CD14-positive monocyte (primary cell): ENCODE measurements around the gene OR52N4. TPM values are rescaled to one million over a fixed set of nuclear protein-coding genes. Genes with fewer than 3 reads are reported as not detected.

Source experiments
- DNase-seq, 3 donors: peaks; one replicate each; pipeline ENCODE4 v3.0.0-alpha.2; 2011 to 2022
- H2AFZ ChIP-seq: 2 replicates; pipeline ENCODE4 v1.6.0; 2012; ENCODE audit warnings: mild to moderate bottlenecking, low read depth, low read length, inconsistent platforms; ENCODE audit not compliant: insufficient read depth, poor library complexity, severe bottlenecking
- H3K27ac ChIP-seq, 2 donors: 1 replicate in 1 of 2; 2 replicates in 1 of 2; pipeline ENCODE4 v1.5.1; 2012 to 2013; ENCODE audit warnings: low read length in 2 of 2, control low read depth in 1 of 2, inconsistent platforms in 1 of 2, low read depth in 1 of 2, mild to moderate bottlenecking in 1 of 2
- H3K27me3 ChIP-seq, 2 donors: one replicate each; pipeline versions ENCODE4 v1.6.0 to v1.6.1; 2011 to 2013; ENCODE audit warnings: low read length in 2 of 2; ENCODE audit not compliant: control insufficient read depth in 2 of 2, insufficient read depth in 2 of 2
- H3K36me3 ChIP-seq, 2 donors: replicated peaks in 1 of 2; 1 replicate in 1 of 2; 2 replicates in 1 of 2; pipeline versions ENCODE4 v1.5.1 to v1.6.1; 2012 to 2013; ENCODE audit warnings: low read length in 2 of 2, control low read depth in 1 of 2, inconsistent platforms in 1 of 2, mild to moderate bottlenecking in 1 of 2; ENCODE audit not compliant: insufficient read depth in 2 of 2, control insufficient read depth in 1 of 2
- H3K4me1 ChIP-seq, 2 donors: 1 replicate in 1 of 2; 2 replicates in 1 of 2; pipeline versions ENCODE4 v1.5.1 to v1.6.1; 2012 to 2013; ENCODE audit warnings: low read length in 2 of 2, control low read depth in 1 of 2, inconsistent platforms in 1 of 2, mild to moderate bottlenecking in 1 of 2, moderate library complexity in 1 of 2; ENCODE audit not compliant: insufficient read depth in 2 of 2, control insufficient read depth in 1 of 2
- H3K4me2 ChIP-seq: replicated peaks from 2 replicates; pipeline ENCODE3; 2012; ENCODE audit warnings: low read length, moderate library complexity, mild to moderate bottlenecking; ENCODE audit not compliant: poor library complexity, severe bottlenecking; ENCODE audit errors: extremely low read depth
- H3K4me3 ChIP-seq, 3 experiments: fragments of 200-600 bp in 1 of 3; sonication (generic) in 1 of 3; replicated peaks in 1 of 3; 1 replicate in 2 of 3; 2 replicates in 1 of 3; pipeline ENCODE4 v1.5.1; 2011 to 2013; ENCODE audit warnings: low read length in 3 of 3, mild to moderate bottlenecking in 3 of 3, control low read depth in 2 of 3, low read depth in 2 of 3, inconsistent platforms in 1 of 3, moderate library complexity in 1 of 3
- H3K79me2 ChIP-seq: 2 replicates; pipeline ENCODE4 v1.6.0; 2012; ENCODE audit warnings: mild to moderate bottlenecking, control low read depth, inconsistent platforms, low read length, moderate library complexity; ENCODE audit not compliant: insufficient read depth
- H3K9ac ChIP-seq: 2 replicates; pipeline ENCODE4 v1.6.0; 2017; ENCODE audit warnings: low read length, mild to moderate bottlenecking; ENCODE audit not compliant: insufficient read depth, poor library complexity, severe bottlenecking
- H3K9me3 ChIP-seq, 2 donors: replicated peaks in 1 of 2; 1 replicate in 1 of 2; 2 replicates in 1 of 2; pipeline versions ENCODE4 v1.5.1 to v1.6.1; 2012 to 2013; ENCODE audit warnings: low read length in 2 of 2, control low read depth in 1 of 2; ENCODE audit not compliant: control insufficient read depth in 1 of 2, insufficient read depth in 1 of 2
- H4K20me1 ChIP-seq: 2 replicates; pipeline ENCODE4 v1.6.0; 2012; ENCODE audit warnings: mild to moderate bottlenecking, low read length, control low read depth, moderate library complexity; ENCODE audit not compliant: insufficient read depth
- H3K27ac Mint-ChIP-seq, 7 donors: one replicate each; pipeline ENCODE4 v1.8.0; 2020; ENCODE audit warnings: mild to moderate bottlenecking in 7 of 7, mixed read lengths in 7 of 7, moderate library complexity in 6 of 7, inconsistent platforms in 2 of 7
- H3K27me3 Mint-ChIP-seq, 3 donors: one replicate each; pipeline ENCODE4 v1.8.0; 2021 to 2022; ENCODE audit warnings: low read depth in 3 of 3, mild to moderate bottlenecking in 3 of 3, mixed read lengths in 3 of 3, moderate library complexity in 3 of 3, inconsistent platforms in 1 of 3
- H3K36me3 Mint-ChIP-seq, 2 donors: one replicate each; pipeline ENCODE4 v1.8.0; 2020; ENCODE audit warnings: mixed read lengths in 2 of 2, inconsistent platforms in 1 of 2, mild to moderate bottlenecking in 1 of 2
- H3K4me1 Mint-ChIP-seq: one replicate; pipeline ENCODE4 v1.8.0; 2020; ENCODE audit warnings: mild to moderate bottlenecking, mixed read lengths
- H3K4me3 Mint-ChIP-seq, 2 donors: one replicate each; pipeline ENCODE4 v1.8.0; 2020; ENCODE audit warnings: mild to moderate bottlenecking in 2 of 2, mixed read lengths in 2 of 2, moderate library complexity in 1 of 2
- H3K9me3 Mint-ChIP-seq, 7 donors: one replicate each; pipeline ENCODE4 v1.8.0; 2020 to 2022; ENCODE audit warnings: mixed read lengths in 7 of 7, mild to moderate bottlenecking in 6 of 7, moderate library complexity in 6 of 7, inconsistent platforms in 2 of 7
- CTCF ChIP-seq: fragments of 200-600 bp; IDR thresholded peaks from one replicate; pipeline ENCODE4 v1.8.0; 2022; ENCODE audit warnings: antibody characterized with exemption, mild to moderate bottlenecking
- WGBS: methylation state at CpG from one replicate; pipeline ENCODE4 v1.1.5; 2013; ENCODE audit warnings: missing lambda C conversion rate; ENCODE audit not compliant: insufficient coverage; 5-methylcytosine and 5-hydroxymethylcytosine counted together
- intact Hi-C, 2 donors: fragments of 100-400 bp; cut with micrococcal nuclease; formaldehyde crosslinking; loops; one replicate each; pipeline versions ENCODE4 v1.15.0 to v1.15.1; 2023
- polyA plus RNA-seq, 3 donors: library from polyadenylated mRNA; depleted of rRNA in 1 of 3; unstranded in 2 of 3; stranded (reverse) in 1 of 3; fragments of 300-500 nt in 2 of 3; fragments of >200 nt in 1 of 3; fragmentation: Illumina TruSeq in 2 of 3; gene quantifications; 1 replicate in 2 of 3; 2 replicates in 1 of 3; pipeline ENCODE4 v1.2.3, GENCODE V29; 2012 to 2021

OR52N4 gene
- polyA plus RNA-seq, 3 donors, result 0.24 to 0.31 TPM; not detected in 1

GRCh38 chr11:5736396-5736795, 17.6 kb upstream of the OR52N4 start, which contains the start of gene OR56B1:
Gene OR56B1 (plus strand): TSS chr11:5736448. CDS start chr11:5736517, 69 bp downstream.
- no peaks in the 10 kb centered on the region for H3K36me3 Mint-ChIP-seq
- Histone ChIP-seq H3K27ac (no peak within 1 kb of the TSS), H3K27me3 (no peaks in the 10 kb centered on the region), H3K4me3 (no peak within 1 kb of the TSS), H3K79me2 (no peaks in the 10 kb centered on the region), H3K9me3 (no peaks in the 10 kb centered on the region), H3K36me3 (no peaks in the 10 kb centered on the region), H2AFZ (no peak within 1 kb of the TSS), H3K9ac (no peak within 1 kb of the TSS), H4K20me1 (no peaks in the 10 kb centered on the region), H3K4me1 (no peaks in the 10 kb centered on the region), H3K4me2 (no peak within 1 kb of the TSS)
- WGBS, result 100% methylated on average over 1 of the region's 1 CpG
- no peaks in the 10 kb centered on the region for H3K4me1 Mint-ChIP-seq
- no peak for TF ChIP-seq CTCF
- intact Hi-C loops, result no loop called here
- no peak within 1 kb of the TSS for H3K4me3 Mint-ChIP-seq
- no peaks in the 10 kb centered on the region for H3K27me3 Mint-ChIP-seq
- H3K27ac Mint-ChIP-seq, result no peak within 1 kb of the TSS
- DNase-seq, result no peak
- H3K9me3 Mint-ChIP-seq, result peaks cover 0 to 7% (median 5%) of the 10 kb centered on the region in 7 donors

- no peaks in the 10 kb centered on the region for H3K27me3 ChIP-seq
- H3K9me3 Mint-ChIP-seq, result peaks cover 0 to 12% (median 9%) of the 10 kb centered on the region in 7 donors
These were observed 17.0 kb upstream of the OR52N4 start for GRCh38 chr11:5737091-5737490.

More at GRCh38 chr11:5737091-5737490, 17.0 kb upstream of the OR52N4 start:
- TF ChIP-seq CTCF, result no peak
- Histone ChIP-seq H4K20me1 (no peaks in the 10 kb centered on the region), H3K4me2 (no peak overlapping the region), H3K27ac (no peak overlapping the region), H2AFZ (no peak overlapping the region), H3K9me3 (no peaks in the 10 kb centered on the region), H3K36me3 (no peaks in the 10 kb centered on the region), H3K79me2 (no peaks in the 10 kb centered on the region), H3K4me3 (no peak overlapping the region), H3K9ac (no peak overlapping the region), H3K4me1 (no peaks in the 10 kb centered on the region)
- no peak for DNase-seq
- Mint-ChIP-seq H3K27ac (no peak overlapping the region), H3K27me3 (peaks cover 0 to 1% (median 0%) of the 10 kb centered on the region in 3 donors), H3K36me3 (no peaks in the 10 kb centered on the region), H3K4me1 (no peaks in the 10 kb centered on the region), H3K4me3 (no peak overlapping the region)
- intact Hi-C loops, result no loop called here
